GM18868 (cell line): ENCODE results near the gene BTBD2.
A peak's percentile ranks its signal among the peaks of the same experiment; 100 is the strongest.

Source experiments
- ATAC-seq: cut with Tn5 transposase; IDR thresholded peaks from one replicate; pipeline ENCODE4 v1.9.1; 2021; ENCODE audit warnings: mild to moderate bottlenecking, moderate library complexity; ENCODE audit not compliant: unreplicated experiment

Gene BTBD2

DNA sequence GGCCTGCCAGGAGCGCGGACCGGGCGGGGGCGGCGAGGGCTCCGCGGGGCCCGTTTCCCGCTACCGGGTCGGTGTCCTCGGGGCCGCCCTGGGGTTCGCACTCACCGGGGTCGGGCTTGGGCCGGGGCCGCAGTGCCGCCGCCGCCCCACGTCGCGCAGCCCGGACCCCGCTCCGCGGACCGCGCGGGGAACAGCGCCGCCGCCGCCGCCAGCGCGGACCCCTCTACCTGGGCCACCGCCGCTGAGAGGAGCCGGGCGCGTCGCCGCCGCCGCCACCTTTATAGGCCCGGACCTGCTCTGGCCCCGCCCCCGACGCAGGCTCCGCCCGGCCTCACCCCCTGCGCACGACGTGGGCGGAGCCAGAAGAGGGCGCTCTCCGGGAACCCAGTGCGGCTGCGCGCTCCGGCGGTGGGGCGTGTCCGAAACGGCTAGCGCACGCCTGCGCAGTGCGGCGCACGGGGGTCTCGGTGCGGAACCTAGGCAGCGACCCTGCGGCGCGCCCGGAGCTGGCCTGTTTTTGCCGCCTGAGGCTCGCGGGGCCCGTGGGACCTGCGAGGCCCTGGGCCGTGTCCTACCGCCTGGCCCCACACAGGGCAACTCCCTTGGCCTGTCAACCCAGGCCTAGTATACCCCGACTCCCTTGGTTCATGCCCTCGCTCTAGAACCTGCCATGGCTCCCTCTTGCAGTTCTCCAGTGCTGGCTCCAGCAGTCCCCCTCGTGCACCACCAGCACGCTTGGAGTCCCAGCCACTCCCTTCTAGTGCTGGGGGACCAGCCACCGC is 35.7 kb upstream of the BTBD2 start, which contains the start of gene MKNK2:
MKNK2 (minus strand) TSS at position 254 of the 782 bp plus-strand sequence. CDS start 393 bp downstream, outside the sequence.
- peak; percentile 44 for ATAC-seq

DNA sequence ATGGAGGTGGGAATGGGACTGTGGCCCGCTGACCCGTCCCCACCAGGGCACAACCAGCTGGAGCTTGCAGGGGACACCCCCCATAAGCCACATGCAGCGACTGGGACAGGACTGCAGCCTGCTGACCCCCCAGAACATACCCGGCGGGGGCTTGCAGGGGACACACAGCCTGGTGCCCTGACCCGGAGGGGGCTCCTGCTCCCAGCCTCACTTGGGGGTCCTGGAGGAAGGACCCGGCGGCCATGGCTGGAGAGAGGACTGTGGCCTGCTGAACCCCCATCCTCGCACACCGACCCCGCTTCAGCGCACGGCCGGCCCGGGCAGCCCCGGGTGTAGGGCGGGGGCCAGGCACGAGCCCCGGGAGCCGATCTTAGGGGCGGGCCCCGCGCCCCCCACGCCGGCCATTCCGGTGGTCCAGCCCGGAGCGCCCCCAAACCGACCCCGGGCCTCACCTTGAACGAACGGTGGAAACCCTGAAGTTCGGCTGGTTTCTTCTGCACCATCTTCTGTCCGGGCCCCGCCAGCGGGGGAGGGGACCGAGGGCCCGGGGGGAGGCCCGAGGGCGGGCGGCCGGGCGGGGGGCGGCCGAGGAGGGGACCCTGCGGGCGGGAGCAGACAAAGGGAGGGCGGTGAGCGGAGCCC is 35.0 kb upstream of the BTBD2 start:
- no peak for ATAC-seq

DNA sequence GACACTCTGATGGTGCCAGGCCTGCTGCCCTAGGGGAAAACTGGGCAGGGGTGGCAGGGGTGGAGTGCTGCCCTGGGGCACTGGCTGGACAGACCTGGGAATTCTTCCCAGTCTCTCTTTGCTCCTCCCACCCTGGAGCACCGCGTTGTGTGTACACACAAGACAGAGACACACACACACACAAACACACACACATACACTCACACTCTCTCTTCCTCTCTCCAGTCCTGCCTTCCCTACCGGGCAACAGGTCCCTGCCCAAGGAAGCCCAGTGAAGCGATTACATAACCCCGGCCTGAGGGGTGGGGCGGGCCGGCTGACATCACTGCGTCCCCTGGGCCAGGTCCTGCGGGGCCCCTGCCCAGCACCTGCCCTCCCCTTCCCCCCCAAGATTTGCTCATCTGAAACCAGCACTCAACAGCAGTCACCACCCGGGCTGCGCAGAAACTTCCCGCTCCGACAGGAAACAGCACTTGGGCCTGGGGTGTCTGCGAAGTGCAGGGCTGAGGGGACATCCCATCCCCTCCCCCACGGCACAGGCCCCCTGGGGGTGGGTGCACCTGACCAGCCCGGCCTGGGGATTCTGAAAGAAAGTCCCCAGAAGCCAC is 34.3 kb upstream of the BTBD2 start:
- no peak for ATAC-seq

DNA sequence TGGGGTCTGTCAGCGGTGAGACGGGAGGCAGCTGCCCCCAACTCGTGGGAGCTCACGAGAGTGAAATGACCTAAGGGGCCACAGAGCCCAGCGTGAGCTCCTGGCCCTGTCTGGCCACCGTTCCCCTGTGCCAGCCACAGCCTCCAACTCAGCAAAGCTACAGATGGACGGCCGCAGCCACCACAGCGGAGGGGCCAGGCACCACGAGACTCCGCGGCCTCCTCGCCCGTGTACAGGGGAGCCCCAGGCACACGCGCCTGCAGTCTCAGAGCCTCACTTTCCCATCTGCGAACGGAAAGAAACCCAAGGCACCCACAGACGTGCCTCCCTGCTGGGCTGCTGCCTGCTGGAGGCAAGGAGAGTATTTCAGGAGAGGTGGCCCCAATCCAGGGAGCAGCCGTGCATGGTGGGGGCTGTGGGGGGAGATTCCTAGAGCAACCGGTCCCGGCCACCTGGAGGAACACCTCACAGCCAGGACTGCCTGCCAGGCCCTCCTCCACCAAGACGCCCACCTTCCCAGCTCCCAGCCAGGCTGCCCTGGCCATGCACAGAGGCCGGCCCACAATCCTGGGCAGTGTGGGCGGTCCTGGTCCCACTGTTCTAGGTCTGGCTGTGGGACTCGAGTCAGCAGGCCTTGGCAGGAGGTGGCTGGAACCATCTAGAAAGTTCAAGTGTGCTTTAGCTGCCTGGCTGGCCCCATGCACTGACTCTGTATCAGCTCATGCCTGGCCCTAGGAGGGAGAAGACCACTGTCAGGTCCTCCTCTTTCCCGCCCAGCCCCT is 33.6 kb upstream of the BTBD2 start:
- no peak for ATAC-seq

DNA sequence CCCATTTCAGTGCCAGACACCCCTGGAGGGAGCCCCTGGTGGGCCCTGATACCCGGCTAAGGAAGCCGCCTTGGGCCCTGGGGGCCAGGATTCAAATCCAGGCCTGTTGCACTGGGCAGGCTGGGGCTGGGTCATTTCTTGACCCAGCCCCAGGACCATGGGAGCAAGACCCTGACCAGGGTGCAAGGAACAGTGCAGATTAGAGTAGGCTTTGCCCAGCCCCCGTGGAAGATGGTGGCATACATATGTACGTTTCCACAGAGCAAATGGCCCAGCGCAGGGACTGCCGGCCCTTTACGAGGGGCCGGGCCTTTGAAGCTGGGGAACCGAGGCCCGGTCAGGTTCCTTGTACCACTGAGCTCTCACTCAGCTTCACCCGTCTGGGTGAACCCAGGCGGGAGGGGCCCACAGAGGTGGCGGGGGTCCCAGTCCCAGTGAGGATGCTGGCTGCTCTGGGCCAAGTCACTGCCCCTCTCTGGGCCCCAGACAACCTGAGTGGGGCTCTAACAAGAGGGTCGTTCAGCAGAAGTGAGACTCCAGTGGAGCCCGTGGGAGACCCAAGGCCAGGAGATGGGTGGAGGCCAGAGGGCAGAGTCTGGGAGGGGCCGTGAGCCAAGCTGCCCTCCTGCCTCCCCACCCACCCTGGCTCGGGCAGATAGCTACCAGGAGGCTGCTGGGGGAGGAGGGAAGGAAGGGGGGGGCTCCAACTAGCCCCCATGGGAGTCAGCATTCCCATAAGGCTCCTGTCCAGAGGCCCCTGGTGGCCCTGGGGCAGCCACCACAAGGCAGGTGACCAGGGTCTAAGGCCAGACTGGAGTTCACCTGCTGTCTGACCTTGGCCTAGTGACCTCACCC is 32.8 kb upstream of the BTBD2 start:
- no peak for ATAC-seq

DNA sequence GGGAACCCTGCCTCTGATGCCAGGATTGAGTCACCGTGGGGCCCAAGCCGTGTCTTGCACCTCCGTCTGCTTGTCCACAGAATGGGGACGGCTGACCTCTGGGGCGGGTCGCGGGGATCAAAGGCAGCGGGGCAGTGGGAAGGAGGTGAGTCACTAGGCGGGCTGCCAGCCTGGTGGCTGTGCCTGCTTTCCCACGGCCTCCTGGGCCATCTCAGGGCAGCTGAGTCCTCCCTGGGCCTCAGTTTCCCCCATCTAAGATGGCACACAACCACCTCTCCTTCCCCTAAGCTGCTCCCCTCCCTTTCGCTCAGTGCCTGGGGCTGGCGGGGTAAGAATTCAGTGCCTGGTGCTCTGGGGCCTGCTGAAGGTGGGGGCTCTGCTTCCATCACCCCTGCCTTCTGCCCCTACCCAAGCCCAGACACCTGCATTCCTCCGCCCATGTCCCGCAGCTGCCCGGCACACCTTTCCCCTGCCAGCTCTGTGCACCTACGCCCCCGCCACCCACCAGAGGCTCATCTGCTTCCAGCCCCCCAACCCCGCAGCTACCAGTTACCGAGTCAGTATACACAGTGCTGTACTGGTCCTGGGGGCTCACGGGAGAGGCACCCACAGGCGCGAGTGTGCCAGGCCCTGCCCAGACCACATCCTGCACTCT is 32.1 kb upstream of the BTBD2 start:
- no peak for ATAC-seq

DNA sequence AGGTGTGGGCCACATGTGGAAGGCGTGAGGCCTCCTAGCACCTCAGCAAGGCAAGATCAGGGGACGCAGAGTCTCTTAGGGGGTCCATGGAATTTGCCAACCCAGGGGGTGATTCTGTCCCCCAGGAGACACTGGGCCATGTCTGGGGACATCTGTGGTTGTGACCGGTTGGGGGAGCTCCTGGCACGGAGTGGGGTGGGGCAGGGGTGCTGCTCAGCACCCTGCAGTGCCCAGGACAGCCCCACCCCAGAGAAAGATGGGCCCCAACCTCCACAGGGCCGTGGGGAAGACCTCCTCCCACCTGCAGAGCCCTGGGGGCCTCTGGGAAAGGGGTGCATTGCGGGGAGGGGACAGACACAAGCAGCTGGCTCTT is 31.5 kb upstream of the BTBD2 start:
- no peak for ATAC-seq

DNA sequence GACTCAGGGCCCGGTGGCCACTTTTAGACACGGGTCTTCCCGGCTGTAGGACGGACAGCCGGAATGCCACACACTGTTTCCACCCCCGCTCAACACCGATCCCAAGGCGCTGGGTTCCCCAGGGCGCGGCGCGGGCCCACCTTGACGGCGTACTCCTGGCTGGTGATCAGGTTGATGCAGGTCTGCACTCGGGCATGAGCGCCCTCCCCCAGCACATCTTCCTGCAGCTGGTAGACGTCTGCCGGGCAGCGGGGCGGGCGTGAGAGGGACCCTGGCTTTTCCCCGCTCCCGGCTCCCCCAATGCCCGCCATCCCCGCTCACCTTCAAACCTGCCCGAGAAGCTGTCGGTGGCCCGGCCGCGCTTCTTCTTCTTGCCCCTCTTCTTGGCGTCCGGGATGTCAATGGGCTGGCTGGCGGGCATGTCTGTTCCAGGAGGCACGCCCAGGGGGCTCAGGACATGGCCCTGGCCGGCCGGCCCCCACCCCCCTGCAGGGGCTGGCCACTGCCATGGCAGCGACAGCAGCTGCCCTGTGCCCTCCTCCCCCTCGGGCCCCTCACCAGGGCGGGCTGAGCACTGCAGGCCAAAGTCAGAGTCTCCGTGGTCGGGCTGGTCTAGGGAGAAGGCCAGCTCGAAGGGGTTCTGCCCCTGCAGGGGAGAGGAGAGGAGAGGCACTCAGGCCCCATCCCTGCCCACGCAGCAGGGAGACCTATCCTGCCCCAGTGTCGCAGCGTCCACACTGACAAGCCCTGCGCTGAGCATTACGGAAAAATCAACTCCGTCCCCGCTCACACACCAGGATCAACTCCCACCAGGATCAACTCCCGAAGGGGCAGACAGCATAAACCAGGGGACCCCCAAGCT is 30.8 kb upstream of the BTBD2 start:
- no peak for ATAC-seq

DNA sequence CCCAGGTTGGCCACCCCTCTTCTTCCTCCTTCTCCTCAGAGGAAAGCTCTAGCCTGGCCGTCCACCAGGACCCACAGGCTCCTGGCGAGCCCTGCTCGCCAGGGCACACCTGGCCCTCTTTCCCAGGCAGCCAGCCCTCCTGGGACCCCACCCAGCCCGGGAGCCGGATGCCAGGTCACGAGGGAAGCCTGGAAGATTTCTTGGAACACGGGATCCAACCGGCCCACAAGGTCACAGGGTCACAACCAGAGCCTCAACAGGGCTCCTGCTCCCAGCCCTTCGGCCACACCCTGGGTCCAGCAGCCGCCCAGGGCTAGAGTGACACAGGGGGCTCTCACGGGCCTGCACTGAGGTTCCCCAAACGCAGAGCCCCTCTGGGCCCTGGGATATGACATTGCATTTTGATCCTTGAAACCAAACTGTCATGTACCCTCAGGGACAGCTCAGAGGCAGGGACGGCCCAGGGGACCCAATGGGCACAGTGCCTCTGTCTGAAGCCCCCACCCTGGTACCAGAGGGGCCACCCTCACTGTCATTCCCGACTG is 30.1 kb upstream of the BTBD2 start:
- no peak for ATAC-seq

DNA sequence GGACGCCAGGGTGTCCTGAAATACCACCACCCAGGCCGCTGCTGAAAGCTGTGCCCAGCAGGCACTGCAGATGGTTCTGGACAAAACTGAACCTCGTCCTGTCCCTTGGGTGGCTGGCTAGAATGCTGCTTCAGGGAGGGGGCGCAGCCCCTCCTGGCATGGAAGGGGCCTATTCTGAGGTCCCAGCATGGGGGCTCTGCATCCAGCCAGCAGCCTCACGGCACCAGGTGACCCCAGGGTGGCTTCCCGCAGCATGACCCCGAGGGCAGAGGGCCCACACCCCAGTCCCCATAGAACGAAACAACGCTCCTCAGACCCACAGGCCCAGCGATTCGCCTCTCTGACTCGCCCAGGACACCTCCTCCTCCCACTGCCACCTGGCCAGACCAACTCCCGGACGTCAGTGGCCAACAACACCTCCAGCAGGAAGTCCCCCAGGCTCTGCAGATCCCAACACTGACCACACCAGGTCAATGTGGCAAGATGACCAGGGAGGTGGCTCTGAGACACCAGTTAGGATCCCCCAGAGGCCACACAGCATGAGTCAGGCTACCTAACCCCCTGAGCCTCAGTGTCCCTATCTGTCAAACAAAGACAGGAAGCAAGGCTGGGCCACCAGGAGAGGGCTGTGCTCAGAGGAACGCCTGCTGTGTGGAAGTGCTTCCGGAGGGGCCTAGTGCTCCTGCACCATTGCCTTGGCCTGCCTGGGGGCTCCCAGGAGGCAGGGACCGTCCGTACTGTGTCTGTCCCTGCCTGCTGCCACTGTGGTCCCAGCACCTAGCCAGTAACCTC is 29.4 kb upstream of the BTBD2 start:
- no peak for ATAC-seq

DNA sequence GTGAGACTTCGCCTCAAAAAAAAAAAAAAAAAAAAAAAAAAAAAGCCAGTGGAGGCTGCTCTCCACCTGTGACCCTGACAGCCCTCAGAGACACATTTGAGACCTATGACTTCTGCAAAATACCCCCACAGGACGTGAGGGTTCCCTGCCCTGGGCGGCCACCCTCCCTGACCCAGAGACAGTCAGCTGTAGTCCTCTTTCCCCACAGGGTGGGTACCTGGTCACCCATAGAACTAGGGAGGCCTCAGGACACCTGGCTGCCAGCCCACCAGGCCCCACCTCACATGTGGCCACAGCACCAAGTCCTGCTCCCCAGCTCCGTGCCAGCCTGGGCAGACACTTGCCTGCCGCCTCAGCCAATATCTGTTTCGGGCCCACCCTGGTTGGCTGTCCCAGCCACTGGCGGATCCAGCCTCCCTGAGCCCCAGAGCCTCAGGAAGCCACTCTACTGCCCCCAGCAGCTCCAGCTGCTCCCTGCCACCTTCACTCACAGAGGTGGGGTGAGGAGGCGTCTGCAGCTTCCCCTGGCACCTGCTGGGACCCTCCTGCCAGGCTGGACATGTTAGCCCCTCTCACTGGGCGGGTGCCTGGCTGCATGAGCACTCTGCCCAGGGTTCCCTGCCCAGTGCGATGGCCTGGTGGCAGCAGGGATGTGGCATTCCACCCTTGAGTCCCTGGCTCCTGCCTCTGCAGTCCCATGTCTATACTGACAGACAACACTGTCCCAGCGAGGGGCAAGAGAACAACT is 28.6 kb upstream of the BTBD2 start:
- ATAC-seq: no peak

DNA sequence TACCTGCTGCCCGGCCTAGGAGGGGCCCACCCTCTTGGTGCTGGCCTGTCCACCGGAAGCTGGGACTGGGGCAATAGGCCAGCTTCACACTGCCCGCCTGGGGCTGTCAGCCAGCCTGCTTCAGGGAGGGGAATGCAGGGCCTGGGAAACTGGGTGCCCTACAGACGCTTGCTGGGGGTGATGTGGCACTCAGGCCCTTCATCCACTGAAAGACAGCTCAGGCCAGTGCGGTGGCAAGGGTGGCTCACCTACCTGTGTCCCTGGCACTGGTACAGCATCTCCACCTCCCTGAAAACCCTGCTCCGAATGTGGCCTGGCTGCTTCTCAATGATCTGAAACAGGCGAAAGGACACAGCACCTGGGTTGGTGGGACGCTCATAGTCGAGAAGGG is 27.7 kb upstream of the BTBD2 start:
- no peak for ATAC-seq

DNA sequence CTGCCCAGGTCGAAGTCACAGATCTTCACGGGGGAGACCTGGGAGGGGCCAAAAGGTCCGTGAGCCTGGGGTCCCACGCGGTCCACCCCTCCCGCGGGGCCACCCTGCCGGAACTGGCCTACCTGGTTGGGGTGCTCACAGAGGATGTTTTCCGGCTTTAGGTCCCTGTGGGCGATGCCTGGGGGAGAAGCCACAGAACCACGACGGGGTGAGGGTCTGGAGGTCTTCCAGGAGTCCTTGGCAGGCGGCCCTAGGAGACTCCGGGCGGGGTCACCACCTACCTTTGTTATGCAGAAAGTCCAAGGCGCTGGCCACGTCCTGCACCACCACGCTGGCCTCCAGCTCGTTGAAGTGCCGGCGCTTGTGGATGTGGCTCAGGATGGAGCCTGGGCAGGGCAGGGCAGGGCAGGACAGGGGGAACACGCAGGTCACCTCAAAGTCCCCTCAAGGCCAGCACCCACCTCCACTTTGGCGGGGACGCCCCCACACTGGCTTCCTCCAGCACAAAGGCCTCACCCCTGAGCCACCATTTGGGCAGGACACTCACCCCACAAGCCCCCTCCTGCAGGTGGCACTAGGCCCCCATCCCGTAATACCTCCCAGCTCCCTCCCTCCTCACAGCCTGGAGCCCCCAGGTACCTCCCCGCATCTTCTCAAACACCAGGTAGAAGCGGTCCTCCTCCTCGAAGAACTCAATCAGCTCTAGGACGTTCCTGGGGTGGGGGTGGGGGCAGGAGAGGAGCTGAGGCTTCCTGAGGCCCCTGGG is 27.2 kb upstream of the BTBD2 start:
- no peak for ATAC-seq

DNA sequence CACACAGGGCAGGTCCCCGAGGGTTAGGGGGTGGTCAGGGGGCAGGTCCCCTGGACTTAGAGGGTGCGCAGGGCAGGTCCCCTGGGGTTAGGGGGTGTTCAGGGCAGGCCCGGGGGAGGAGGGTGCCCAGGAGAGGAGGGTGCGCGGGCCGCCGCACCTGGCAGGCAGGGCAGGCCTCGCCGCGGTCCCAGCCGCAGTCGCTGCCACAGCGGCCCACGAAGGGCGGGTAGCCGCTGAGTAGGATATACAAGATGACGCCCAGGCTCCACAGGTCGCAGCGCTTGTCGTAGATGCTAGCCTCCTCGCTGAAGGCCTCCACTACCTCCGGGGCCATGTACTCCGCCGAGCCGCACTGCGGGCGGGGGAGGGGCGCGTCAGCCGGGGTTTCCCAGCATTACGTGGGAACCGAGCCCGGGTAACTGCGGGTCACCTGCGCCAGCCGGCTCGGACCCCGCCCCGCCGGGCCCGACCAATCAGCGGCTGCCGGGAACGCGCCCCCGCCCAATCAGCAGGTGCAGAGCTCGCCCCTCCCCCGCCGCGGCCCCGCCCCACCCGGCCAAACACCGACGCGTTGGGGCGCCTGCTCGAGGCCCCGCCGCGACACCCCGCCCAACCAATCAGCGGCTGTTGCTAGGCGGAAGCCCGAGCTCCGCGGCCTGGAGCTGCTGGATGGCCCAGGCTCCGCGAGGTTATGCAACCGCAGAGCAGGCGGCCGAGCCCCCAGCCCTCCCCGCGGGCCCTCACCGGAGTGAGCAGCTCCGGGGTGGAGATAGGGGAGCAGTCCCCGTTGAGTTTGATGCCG is 26.4 kb upstream of the BTBD2 start:
- peak; percentile 69 for ATAC-seq

DNA sequence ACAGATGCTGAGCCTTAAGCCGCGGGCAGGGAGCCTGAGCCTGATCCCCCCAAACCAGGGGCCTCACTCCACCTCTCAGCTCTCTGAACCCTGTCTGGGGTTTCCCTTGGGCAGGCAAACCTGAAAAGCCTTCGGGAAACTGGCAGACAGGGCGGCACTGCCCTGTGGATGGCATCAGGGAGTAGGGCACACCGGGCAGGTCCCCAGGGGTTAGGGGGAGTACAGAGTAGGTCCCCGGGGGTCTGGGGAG is 25.8 kb upstream of the BTBD2 start:
- ATAC-seq: no peak
